Activated naive CD4-positive, alpha-beta T cell treated with anti-CD3 and anti-CD28 coated beads for 36 hours (primary cell): ENCODE data around the gene TGFB1. TPM values are rescaled to one million over a fixed set of nuclear protein-coding genes. Genes with fewer than 3 reads are reported as not detected.
"Not testable (repeated sequence)": the region's sequence is repeated elsewhere in the genome, so short reads cannot be mapped to it uniquely, and the experiment has no call there.

ENCODE experiments used
- CTCF ChIA-PET: fragments of 350-600 bp; sonication (Branson Sonifier 250); formaldehyde crosslinking; loops from one replicate; lab custom pipeline; 2021; ENCODE audit warnings: antibody characterized with exemption; lab: Charles Lee
- DNase-seq: peaks from one replicate; pipeline ENCODE4 v3.0.0-alpha.2; 2020
- H3K27ac Mint-ChIP-seq: one replicate; pipeline ENCODE4 v1.8.0; 2021; ENCODE audit warnings: mild to moderate bottlenecking, mixed read lengths
- H3K27me3 Mint-ChIP-seq: one replicate; pipeline ENCODE4 v1.8.0; 2021; ENCODE audit warnings: low read depth, mixed read lengths
- H3K36me3 Mint-ChIP-seq: one replicate; pipeline ENCODE4 v1.8.0; 2021; ENCODE audit warnings: low read depth, mixed read lengths
- H3K4me1 Mint-ChIP-seq: one replicate; pipeline ENCODE4 v1.8.0; 2021; ENCODE audit warnings: low read depth, mixed read lengths
- H3K4me3 Mint-ChIP-seq: one replicate; pipeline ENCODE4 v1.8.0; 2021; ENCODE audit warnings: mild to moderate bottlenecking, moderate library complexity, mixed read lengths
- H3K9me3 Mint-ChIP-seq: one replicate; pipeline ENCODE4 v1.8.0; 2021; ENCODE audit warnings: mixed read lengths
- intact Hi-C: fragments of 100-400 bp; cut with micrococcal nuclease; formaldehyde crosslinking; loops from one replicate; pipeline ENCODE4 v1.15.1; 2023
- total RNA-seq, 2 experiments: library from RNA; stranded (reverse); gene quantifications; one replicate each; pipeline ENCODE4 v1.2.3, GENCODE V29; 2021

TGFB1 gene
- total RNA-seq, 2 experiments from 2014 or later: 94.4 to 95.6 TPM

GRCh38 chr19:41289814-41290213 is 63.9 kb downstream of the TGFB1 start:
- peaks cover 49% of the 10 kb centered on the region for H3K36me3 Mint-ChIP-seq
- H3K27ac Mint-ChIP-seq, H3K4me3 Mint-ChIP-seq, intact Hi-C loops, H3K4me1 Mint-ChIP-seq, H3K27me3 Mint-ChIP-seq, H3K9me3 Mint-ChIP-seq, DNase-seq, CTCF ChIA-PET: not testable (repeated sequence)

- H3K27me3 Mint-ChIP-seq: no peaks in the 10 kb centered on the region
- intact Hi-C loops: no loop called here
These were observed 64.8 kb downstream of the TGFB1 start for GRCh38 chr19:41288673-41289530.

More at GRCh38 chr19:41288673-41289530, 64.8 kb downstream of the TGFB1 start:
- Mint-ChIP-seq H3K27ac (peak overlapping the region; percentile 36), H3K4me3 (no peak overlapping the region), H3K9me3 (no peaks in the 10 kb centered on the region), H3K4me1 (peaks cover 4% of the 10 kb centered on the region), H3K36me3 (peaks cover 44% of the 10 kb centered on the region)
- CTCF ChIA-PET: interaction anchor here (1.0 kb wide), 1 partner anchor 20 kb away, joined by 4 read pairs; no protein-coding TSS in a partner anchor
- no peak for DNase-seq

Other genes with a start within 250 kb of the TGFB1 start
- not detected for gene CYP2F1, start 239.5 kb downstream of the TGFB1 start, total RNA-seq
- gene CYP2S1, start 160.7 kb downstream of the TGFB1 start, total RNA-seq: 1 to 10 TPM in 1 of 2 experiments, under 1 TPM in 1; 0.79 to 1.9 TPM
- under 1 TPM in 1 of 2 experiments, not detected in 1; 0.10 TPM for gene AXL, start 134.7 kb downstream of the TGFB1 start, total RNA-seq
- 100 to 1,000 TPM; 298 to 301 TPM for gene HNRNPUL1, start 89.5 kb downstream of the TGFB1 start, total RNA-seq
- gene CCDC97, start 43.8 kb downstream of the TGFB1 start, total RNA-seq: 10 to 100 TPM; 14.9 to 15.8 TPM
- 1 to 10 TPM; 3.5 to 4.1 TPM for gene B9D2, start 10.2 kb upstream of the TGFB1 start, total RNA-seq
- 1 to 10 TPM; 5.6 to 5.7 TPM for gene TMEM91, start 22.6 kb upstream of the TGFB1 start, total RNA-seq
- 10 to 100 TPM; 47.5 to 51.7 TPM for gene EXOSC5, start 43.4 kb upstream of the TGFB1 start, total RNA-seq
- 10 to 100 TPM; 18.2 to 21.7 TPM for gene BCKDHA, start 43.9 kb upstream of the TGFB1 start, total RNA-seq
- under 1 TPM in 1 of 2 experiments, not detected in 1; 0.29 TPM for gene B3GNT8, start 73.5 kb upstream of the TGFB1 start, total RNA-seq
- 10 to 100 TPM; 51.5 to 53.8 TPM for gene DMAC2, start 86.0 kb upstream of the TGFB1 start, total RNA-seq
- gene ERICH4, start 89.2 kb upstream of the TGFB1 start, total RNA-seq: not detected
- 10 to 100 TPM; 32.2 to 33.6 TPM for gene CEACAM21, start 222.2 kb upstream of the TGFB1 start, total RNA-seq